Calu3 (cell line): ENCODE results near the gene SLC66A3. TPM values are rescaled to one million over a fixed set of nuclear protein-coding genes. Genes with fewer than 3 reads are reported as not detected.

Source experiments
- Bru-seq: library from RNA; stranded (reverse); fragments of 400-500 nt; gene quantifications from one replicate; lab custom pipeline; 2021; lab: Mats Ljungman, UMichigan
- BruChase-seq, 2 experiments: library from RNA; stranded (reverse); fragments of 400-500 nt; gene quantifications; one replicate each; lab custom pipeline; 2021; lab: Mats Ljungman, UMichigan
- BruUV-seq: library from RNA; stranded (reverse); fragments of 400-500 nt; replicated peaks from 2 replicates; lab custom pipeline; 2021; lab: Mats Ljungman, UMichigan
- CTCF ChIA-PET: fragments of 300-600 bp; sonication (Branson Sonifier 250); formaldehyde crosslinking; loops from one replicate; lab custom pipeline; 2022; ENCODE audit warnings: antibody characterized with exemption; lab: Charles Lee
- DNase-seq: peaks from one replicate; pipeline ENCODE4 v3.0.0; 2022
- H3K27ac Mint-ChIP-seq: one replicate; pipeline ENCODE4 v1.8.0; 2022; ENCODE audit warnings: mixed read lengths; ENCODE audit not compliant: unreplicated experiment
- H3K27me3 Mint-ChIP-seq: one replicate; pipeline ENCODE4 v1.8.0; 2022; ENCODE audit warnings: mixed read lengths; ENCODE audit not compliant: unreplicated experiment
- H3K36me3 Mint-ChIP-seq: one replicate; pipeline ENCODE4 v1.8.0; 2022; ENCODE audit warnings: mild to moderate bottlenecking, moderate library complexity, mixed read lengths; ENCODE audit not compliant: insufficient read depth, unreplicated experiment
- H3K4me1 Mint-ChIP-seq: one replicate; pipeline ENCODE4 v1.8.0; 2022; ENCODE audit warnings: mild to moderate bottlenecking, low read depth, mixed read lengths; ENCODE audit not compliant: unreplicated experiment
- H3K4me3 Mint-ChIP-seq: one replicate; pipeline ENCODE4 v1.8.0; 2022; ENCODE audit warnings: mild to moderate bottlenecking, low read depth, moderate library complexity, mixed read lengths; ENCODE audit not compliant: unreplicated experiment
- H3K9me3 Mint-ChIP-seq: one replicate; pipeline ENCODE4 v1.8.0; 2022; ENCODE audit warnings: low read depth, mixed read lengths; ENCODE audit not compliant: unreplicated experiment
- CTCF ChIP-seq: fragments of 200-600 bp; IDR thresholded peaks from one replicate; pipeline ENCODE4 v1.8.0; 2022; ENCODE audit warnings: antibody characterized with exemption; ENCODE audit not compliant: unreplicated experiment
- intact Hi-C: fragments of 100-400 bp; cut with micrococcal nuclease; formaldehyde crosslinking; loops from one replicate; pipeline ENCODE4 v1.10.0; 2022; ENCODE audit not compliant: unreplicated experiment
- long read RNA-seq: library from polyadenylated mRNA; stranded (forward); transcript quantifications from one replicate; pipeline ENCODE4 v2.0.0, GENCODE V29; 2022
- total RNA-seq: library from RNA; stranded (reverse); gene quantifications from 2 replicates; pipeline ENCODE4 v1.2.3, GENCODE V29; 2022

Gene SLC66A3
- total RNA-seq, result 13.5 and 15.0 TPM in 2 replicates
- Bru-seq, nascent RNA, result percentile 51 among the genes with signal in this experiment
- BruChase-seq, experiment 1, labeled RNA remaining after a 6-hour chase, result percentile 55 among the genes with signal in this experiment
- BruChase-seq, experiment 2, labeled RNA remaining after a 2-hour chase, result percentile 57 among the genes with signal in this experiment
- long read RNA-seq, transcript PQLC3-201 (7 exons, 1,830 nt), result major isoform, 32 of 46 reads
- long read RNA-seq, partial matches to known transcripts, result 2 of 46 reads
- long read RNA-seq, other reads (novel, unspliced or antisense), result 5 of 46 reads

- H3K4me3 Mint-ChIP-seq, result peak within 1 kb of the TSS; percentile 63
- H3K27ac Mint-ChIP-seq, result no peak within 1 kb of the TSS
- TF ChIP-seq CTCF, result no peak
- H3K36me3 Mint-ChIP-seq, result peaks cover 16% of the 10 kb centered on the region
- H3K4me1 Mint-ChIP-seq, result no peaks in the 10 kb centered on the region
- no peaks in the 10 kb centered on the region for H3K9me3 Mint-ChIP-seq
- CTCF ChIA-PET, result interaction anchor here (0.5 to 2.2 kb wide), 4 partner anchors 23 to 581 kb away, joined by 3 to 21 read pairs (median 5); a partner anchor contains a TSS
- BruUV-seq, result no TSS peak
- no peak for DNase-seq
- intact Hi-C loops, result no loop called here
- H3K27me3 Mint-ChIP-seq, result no peaks in the 10 kb centered on the region
Observed at GRCh38 chr2:11155381-11156035, at the start of gene SLC66A3. SLC66A3 (plus strand) TSS chr2:11155467; CDS start chr2:11155547, 80 bp downstream.

DNA sequence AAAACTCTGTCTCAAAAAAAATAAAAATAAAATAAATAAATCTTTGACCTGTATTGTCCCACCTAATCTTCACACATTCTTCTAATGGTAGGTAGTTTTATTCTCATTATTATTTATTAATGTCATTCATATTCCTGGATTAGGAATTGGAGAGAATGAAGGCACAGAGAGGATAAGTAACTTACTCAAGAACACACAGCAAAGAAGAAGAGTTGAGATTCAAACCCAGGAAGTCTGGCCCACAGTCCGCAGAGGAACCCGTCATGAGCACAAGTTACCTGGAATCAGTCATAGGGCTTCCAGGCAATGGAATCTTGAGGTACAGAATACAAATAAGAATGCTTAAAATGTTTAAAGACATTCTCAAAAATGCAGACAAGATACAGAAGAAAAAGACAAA, 46.3 kb upstream of the SLC66A3 start:
- peaks cover 36% of the 10 kb centered on the region for H3K27me3 Mint-ChIP-seq
- no TSS peak for BruUV-seq
- DNase-seq, result no peak
- no peak for TF ChIP-seq CTCF
- H3K27ac Mint-ChIP-seq, result no peak overlapping the region
- intact Hi-C loops, result no loop called here
- peaks cover 7% of the 10 kb centered on the region for H3K9me3 Mint-ChIP-seq
- CTCF ChIA-PET, result no interaction called here
- no peak overlapping the region for H3K4me3 Mint-ChIP-seq
- H3K4me1 Mint-ChIP-seq, result peaks cover 13% of the 10 kb centered on the region
- H3K36me3 Mint-ChIP-seq, result peaks cover 3% of the 10 kb centered on the region

DNA sequence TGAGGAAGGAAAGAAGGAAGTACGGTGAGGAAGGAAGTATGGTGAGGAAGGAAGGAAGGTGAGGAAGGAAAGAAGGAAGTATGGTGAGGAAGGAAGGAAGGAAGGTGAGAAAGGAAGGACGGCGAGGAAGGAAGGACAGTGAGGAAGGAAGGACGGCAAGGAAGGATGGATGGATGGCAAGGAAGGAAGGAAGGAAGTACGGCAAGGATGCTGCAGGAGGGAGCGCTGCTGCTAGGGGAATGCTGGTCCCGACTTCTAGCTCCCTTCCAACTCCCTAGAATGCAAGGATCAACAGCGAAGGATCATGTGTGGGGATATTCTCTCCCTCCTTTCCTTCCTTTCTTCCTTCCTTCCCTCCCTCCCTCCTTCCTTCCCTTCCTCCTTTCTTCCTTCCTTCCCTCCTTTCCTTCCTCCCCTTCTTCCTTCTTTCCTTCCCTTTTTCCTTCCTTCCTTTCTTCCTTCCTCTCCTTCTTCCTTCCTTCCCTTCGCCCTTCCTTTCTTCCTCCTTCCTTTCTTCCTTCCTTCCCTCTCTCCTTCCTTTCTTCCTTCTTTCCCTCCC, 42.3 kb upstream of the SLC66A3 start:
- Mint-ChIP-seq H3K9me3 (peaks cover 7% of the 10 kb centered on the region), H3K27me3 (peaks cover 33% of the 10 kb centered on the region), H3K4me3 (no peak overlapping the region), H3K36me3 (no peaks in the 10 kb centered on the region), H3K4me1 (peaks cover 13% of the 10 kb centered on the region), H3K27ac (no peak overlapping the region)
- DNase-seq, result no peak
- no peak for TF ChIP-seq CTCF
- intact Hi-C loops, result no loop called here
- CTCF ChIA-PET, result no interaction called here
- no TSS peak for BruUV-seq

GRCh38 chr2:11117776-11118175, 37.5 kb upstream of the SLC66A3 start:
- Mint-ChIP-seq H3K4me3 (no peak overlapping the region), H3K27ac (no peak overlapping the region), H3K9me3 (peaks cover 3% of the 10 kb centered on the region), H3K4me1 (peaks cover 14% of the 10 kb centered on the region), H3K36me3 (no peaks in the 10 kb centered on the region), H3K27me3 (peaks cover 28% of the 10 kb centered on the region)
- CTCF ChIA-PET, result no interaction called here
- no peak for TF ChIP-seq CTCF
- DNase-seq, result no peak
- BruUV-seq, result no TSS peak
- intact Hi-C loops, result no loop called here
